ENCODE measurements around the gene OTUD7B. TPM values are rescaled to one million over a fixed set of nuclear protein-coding genes. Genes with fewer than 3 reads are reported as not detected.
"Not testable (repeated sequence)": the region's sequence is repeated elsewhere in the genome, so short reads cannot be mapped to it uniquely, and the experiment has no call there.

Gene OTUD7B
- total RNA-seq, 1 donor from 2014 or later = 16.4 TPM

DNA sequence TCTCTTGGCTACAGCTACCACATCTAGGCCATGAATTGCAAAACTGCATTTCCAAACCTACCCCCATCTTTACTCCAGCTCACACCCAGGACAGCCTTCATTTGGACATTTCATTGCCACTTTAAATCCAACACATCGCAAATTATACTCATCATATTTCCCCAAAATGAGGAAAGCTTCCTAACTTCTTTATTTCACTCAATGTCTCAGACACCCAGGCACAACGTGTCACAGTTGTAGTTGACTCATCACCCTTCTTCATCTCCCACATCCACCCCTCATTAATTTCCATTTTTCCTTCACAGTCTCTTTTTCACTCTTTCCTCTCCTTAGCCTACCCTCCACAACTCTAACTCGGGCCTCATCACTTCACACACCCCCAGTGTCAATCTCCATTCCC is 6.7 kb downstream of the OTUD7B start:
- no peak for DNase-seq (ENCODE audit: low spot score)

DNA sequence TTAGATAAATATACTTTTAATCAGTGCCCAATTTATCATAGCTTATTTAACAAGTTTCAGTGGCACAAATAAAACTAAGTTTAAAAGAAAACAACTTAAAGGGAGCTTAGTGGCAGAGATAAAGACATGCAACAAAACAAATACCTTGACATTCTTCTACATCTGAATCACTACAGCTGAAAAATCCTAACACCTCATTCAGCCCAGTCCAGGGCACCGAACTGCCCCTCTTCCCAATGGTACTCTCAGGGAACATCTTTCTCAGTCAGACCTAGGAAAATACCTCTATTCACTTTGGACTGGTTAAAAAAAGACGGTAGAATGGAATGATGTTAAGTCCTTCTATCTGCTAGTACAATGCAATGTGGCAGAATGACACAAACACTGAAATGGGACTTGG is 8.3 kb downstream of the OTUD7B start:
- DNase-seq (ENCODE audit: low spot score) = no peak

DNA sequence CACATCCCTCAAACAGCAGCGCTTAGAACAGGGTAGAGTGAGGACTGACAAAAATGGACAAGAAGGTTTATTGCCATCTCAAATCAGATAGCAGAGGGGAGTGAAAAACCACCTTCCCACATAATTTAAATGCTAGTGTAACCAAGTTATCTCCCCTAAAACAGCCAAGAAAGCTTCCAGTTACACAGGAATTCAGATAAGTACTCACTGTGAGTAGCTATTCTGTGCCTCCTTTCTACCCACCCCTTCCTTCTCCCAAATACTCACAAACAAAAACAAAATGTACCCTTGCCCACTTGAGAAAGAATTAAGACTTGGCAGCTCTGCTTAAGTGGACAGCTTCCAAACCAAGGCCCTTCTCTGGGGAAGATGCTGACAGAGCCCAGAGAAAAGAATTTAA is 9.1 kb downstream of the OTUD7B start:
- DNase-seq (ENCODE audit: low spot score) = no peak

DNA sequence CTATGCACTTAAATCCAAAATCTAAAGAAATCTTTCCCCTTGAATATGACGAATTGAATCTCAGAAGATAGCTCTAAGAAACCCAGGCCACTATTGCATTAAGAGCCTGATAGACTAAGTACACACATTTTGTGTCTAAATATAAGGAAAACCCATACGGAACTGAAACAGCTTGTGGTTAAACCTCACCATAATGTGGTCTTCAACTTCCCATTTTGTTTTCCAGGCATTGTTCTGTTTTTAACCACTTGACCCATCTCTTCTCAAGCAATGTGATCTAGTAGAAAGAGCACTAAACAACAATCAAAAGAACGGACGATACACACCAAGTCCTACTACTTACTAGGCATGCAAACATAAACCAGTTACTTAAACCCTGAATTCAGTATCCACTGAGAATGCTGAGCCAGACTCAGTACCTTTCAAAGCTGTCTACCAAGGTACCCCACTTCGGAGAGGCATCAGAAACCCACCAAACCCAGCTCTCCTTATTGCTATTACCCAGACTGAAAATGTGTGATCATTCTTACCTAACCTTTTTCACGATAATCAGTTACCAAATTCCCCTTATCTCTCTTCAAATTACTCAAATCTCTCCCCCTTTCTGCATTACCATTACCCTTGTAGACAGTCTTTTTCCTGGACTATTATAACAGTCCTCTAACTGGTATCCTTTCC is 12.8 kb downstream of the OTUD7B start:
- peak; percentile 37 for DNase-seq (ENCODE audit: low spot score)

DNA sequence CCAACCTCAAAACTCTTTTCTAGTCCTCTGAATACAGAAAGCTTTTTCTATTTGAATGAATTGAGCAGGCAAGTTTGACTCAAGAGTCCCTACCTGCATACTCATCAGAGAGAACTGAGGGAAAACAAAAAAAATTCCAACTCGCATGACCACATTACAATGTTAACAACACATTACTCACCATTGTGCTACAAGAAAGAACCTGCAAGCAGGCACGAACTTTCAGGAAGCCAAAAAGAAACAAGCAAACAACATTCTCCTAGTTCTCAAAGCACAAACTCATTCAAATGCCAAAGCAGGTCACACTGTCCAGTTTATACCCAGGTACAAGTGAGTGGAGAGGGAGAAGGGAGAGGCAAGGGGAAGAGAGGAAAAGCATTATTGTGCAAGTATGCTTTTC is 14.6 kb downstream of the OTUD7B start:
- DNase-seq (ENCODE audit: low spot score) = peak; percentile 40

DNA sequence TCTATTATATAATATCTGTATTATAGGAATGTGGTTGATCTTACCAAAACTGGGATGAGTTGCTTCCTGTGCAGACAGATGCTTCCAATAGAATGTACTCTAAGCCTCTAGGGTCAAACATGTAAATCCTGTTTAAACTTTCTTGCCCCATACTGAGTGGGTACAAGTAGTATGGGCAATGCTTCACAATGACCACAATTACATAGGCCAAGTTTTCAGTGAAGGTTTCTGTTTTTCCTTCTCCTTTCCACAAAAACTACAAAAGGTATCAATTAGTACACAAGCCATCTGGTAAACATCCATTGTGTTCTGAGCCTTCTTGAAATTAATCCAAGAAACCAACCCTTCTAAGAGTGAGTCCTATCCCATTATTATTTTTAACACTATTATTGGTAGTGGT is 16.8 kb downstream of the OTUD7B start:
- no peak for DNase-seq (ENCODE audit: low spot score)

DNA sequence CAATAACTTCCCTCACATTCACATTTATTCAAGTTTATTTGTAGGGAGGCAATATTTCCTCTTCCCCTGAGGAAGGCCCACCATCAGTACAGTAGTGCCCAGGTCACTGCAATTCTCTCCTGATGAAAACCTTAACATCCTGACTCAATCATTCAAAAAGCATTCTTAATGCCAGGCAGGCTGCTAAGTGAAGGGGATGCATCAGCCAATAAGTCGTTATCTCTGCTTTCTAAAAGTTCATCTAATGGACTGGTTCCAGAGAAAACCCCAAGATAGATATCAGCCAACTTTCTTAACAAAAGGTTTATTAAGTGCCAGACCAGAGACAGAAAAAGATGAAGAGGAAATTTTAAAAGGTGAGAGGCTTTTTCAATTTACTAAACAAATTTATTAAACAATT is 17.3 kb downstream of the OTUD7B start:
- no peak for DNase-seq (ENCODE audit: low spot score)

DNA sequence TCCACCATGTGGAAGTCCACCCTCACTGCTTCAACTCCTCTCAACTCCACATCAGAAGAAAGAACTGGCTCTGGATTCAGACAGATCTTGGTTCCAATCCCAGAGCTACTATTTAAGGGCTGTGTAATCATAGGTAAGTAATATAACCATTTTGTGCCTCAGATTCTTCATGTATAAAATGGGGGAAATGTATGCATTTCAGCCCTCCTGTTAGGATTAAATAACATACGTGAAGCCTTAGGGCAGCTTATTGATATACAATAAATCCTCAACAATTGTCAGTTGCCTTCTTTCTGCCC is 23.3 kb downstream of the OTUD7B start:
- no peak for DNase-seq (ENCODE audit: low spot score)

DNA sequence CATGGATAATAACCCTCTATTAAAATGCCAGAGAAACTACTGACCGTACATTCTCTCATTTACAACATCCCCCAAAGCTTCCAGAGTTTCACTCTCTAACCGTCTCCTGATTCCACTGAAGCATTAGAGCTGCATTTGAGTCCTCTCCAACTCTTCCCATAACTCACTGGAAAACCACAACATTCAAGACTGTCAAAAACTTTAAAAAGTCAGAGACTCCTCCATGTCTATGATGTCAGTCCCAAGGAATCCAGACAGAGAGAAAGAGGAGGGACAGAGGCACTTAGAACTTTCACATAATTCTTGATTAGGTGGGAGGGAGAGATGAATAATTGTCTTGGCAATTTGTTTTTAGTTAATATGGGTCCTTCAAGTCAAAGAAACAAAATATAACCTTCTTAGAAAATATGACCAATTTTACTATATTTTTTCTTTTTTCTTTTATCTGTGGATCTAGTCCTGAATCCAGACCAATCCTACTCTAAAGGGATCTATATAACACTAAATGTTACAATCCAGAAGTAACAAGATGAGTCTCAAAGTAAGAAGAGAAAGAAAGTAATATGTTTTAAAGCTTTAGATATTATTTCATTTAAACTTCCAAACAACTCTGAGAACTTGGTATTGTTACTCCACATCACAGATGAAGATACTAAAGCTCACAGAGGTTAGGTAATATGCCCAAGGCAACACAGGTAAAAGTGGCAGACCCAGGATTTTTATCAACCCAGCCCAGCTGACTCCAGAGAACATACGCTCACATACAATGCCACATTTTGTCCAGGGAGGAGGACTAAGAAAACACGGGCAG is 23.8 kb downstream of the OTUD7B start:
- peak; percentile 92 for DNase-seq (ENCODE audit: low spot score)

DNA sequence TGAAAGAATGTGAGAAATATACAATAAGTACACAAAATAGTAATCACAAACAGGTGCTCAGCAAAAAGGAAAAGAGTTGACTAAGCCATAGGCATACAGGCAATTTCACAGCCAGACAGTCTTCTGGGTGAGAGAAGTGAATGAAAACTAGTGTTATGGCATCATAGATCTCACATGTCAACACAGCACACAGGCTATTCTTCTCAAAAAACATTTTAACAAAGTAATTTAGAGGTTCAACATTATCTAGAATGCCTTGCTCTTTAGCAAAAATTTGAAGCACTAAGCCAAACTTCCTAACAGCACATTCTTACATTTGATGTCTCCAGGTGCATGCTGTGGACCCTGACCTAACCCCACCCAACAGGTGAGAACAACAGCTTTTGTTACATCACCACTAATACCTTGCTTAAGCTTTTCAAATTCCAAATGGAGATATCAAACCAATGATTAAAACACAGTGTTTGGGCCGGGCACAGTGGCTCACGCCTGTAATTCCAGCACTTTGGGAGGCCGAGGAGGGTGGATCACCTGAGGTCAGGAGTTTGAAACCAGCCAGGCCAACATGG is 30.5 kb downstream of the OTUD7B start:
- no peak for DNase-seq (ENCODE audit: low spot score)

DNA sequence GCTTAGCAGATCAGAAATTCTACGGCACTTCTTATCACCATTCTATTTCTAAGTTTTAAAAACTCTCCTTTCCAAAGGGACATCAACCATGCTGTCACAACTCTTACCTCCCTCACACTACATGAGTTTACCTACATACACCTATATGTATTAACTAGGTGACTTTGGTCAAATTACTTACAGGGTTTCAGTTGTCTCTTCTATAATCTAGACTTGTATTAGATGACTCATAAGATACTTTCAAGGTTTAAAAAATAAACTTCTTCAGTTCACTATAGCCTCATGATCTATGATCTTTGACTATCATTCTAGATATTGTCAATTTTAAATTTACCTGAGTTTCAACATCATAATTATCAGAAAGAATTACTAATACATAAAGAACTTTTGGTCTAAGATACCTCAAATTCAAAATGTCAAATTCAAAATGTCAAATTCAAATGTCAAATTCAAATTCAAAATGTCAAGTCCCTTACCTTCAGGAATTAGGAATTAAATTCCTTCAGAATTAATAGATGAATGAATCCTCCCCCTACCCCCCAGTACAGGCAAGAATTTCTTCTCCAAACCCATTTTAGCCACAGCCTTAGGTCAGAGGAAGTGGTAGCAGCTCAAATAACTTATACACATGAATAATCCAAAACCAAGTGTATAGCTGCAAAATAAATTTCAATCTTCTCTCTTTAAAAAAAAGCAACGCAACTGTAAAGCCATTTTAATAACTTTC is 31.1 kb downstream of the OTUD7B start:
- DNase-seq (ENCODE audit: low spot score) = no peak

DNA sequence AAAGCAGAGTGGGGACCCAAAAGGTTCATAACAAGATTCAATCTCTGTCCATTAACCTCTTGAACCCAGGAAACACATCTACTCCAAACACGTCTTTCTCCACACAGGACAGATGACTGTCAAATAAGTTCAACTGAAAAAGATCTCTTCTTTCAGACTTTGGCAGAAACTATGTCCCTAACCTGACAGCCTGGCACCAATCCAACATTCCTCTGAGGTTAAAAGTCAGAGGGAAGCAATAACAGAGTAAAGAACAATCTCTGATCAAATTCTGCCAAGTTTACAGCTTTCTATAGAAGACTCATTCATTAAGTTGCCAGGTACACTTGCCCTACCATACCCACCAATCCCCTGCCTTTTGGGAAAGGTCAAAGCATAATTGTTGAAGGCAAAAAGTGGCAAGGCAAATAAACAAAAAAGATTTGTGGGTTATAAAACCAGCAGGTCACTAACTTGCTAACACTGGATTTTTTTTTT is 31.9 kb downstream of the OTUD7B start:
- DNase-seq (ENCODE audit: low spot score) = no peak

DNA sequence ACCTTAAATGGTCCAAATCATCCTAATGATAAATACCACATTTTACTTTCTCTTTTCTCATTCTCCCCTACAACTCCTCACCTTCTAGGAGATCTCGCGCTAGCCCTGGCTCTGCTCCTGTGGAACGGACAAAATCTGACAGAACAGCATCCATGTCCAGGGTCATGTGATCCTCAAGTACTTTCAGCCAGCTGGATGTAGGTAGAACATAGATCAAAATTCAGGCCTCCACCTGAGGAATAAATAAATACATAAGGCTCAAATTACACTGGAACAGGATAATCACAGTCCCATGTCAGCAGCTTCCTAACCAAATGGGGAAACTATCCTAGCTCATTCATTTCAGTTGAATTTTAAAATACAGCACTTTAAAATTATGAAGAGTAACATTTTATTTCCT is 33.2 kb downstream of the OTUD7B start:
- DNase-seq (ENCODE audit: low spot score) = no peak

DNA sequence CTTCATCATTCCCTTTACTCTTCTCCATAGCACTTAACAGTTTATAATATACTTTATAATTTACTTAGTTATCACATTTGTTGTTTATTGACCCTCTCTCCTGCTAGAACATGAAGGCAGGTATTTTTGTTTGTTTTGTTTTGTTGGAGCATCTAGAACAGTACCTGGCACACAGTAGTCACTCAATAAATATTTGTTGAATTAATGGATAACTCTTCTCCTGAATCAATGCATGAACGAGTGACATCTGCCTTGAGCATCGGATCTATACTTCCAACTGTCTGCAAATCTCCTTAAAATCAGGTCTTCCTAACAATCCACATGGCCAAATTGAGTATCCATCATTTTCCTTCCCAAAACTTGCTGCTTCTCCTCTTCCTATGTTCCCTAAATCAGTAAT is 38.0 kb downstream of the OTUD7B start:
- DNase-seq (ENCODE audit: low spot score) = no peak

DNA sequence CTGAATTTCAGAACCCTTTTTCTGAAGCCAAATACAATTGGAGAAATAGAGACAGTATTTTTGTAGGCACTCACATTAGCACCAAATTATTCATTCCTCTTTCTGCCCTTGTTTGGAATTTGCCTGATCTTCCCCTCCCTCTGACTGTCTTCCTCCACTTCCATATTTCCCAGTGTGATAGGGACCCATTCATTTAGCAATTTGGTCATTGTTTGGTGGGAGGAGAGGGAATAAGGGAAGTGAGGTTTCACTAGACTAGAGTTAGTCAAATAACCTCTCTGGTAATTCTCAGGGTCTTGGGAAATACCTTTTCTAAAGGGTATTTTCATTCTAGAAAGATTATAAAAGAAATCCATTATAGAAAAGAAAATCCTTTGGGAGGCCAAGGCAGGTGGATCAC is 42.9 kb downstream of the OTUD7B start:
- no peak for DNase-seq (ENCODE audit: low spot score)

DNA sequence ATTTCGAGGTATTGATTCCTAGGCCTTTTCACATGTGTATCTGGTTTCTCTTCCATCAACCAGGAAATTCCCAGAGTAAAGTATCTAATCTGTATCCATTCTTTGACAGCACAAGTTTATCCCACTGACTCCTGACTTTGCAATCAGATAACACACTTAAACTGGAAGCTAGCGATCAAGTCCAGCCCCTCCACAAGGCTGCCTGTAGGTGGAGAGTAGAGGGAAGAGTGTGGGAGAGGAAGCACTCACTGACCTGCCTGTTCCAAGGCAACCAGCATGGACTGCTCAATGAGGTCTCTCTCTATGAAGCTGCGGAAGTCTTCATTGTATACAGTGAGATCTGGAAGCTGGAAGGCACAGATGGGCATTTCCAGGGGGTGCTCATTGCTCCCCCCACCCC is 43.5 kb downstream of the OTUD7B start:
- DNase-seq (ENCODE audit: low spot score) = no peak

DNA sequence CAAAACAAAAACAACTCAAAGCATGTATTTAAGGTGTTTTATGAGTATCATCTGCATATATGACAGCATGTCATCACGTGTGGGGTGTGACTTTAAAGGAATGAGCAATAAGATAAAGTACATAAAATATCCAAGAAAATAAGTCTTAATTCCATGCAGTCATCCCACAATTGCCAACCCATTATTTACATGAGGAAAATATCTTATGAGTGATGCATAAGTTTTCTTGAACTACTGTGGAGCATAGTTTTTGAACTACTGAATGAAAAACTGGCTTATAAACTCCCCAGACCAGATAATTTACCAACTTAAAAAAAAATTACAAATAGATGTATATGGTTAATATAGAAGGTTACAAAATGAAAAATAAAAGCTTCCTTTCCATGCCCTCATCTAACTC is 44.1 kb downstream of the OTUD7B start:
- DNase-seq (ENCODE audit: low spot score) = no peak

DNA sequence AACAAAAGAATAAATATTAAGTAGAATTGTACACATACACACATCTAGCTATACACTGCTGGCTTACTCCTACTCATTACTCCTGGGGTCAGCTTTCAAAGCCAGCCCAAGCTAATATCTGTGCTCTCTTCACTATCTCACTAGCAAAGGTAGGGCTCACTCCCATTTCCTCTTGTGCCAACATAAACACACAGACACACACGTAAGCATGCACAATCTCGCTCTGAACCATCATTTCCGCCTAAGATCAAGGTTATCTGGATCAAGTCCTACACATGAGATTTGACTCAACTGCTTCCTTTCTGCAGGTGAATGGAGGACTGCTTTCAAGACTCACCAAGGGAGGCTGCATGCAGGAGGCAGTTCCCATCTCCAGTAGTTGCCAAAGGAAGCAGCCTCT is 45.1 kb downstream of the OTUD7B start:
- DNase-seq (ENCODE audit: low spot score) = no peak

DNA sequence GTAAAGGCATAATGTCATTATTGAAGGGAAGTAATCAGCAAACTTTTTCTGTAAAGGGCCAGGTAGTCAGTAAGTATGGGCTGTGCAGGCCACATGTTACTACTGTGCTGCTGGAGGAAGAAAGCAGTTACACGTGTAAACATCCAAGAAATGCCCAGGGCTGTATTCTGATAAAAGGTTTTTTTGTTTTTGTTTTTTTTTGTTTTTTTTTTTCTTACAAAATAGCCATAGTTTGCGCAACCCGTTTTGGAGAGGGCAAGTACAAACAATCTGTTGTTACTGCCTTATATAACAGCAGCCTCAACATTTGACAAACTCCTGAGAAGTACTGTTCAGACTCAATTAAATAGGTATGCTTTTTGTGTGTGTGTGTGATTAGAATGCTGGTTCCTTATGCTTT is 47.2 kb downstream of the OTUD7B start:
- no peak for DNase-seq (ENCODE audit: low spot score)

DNA sequence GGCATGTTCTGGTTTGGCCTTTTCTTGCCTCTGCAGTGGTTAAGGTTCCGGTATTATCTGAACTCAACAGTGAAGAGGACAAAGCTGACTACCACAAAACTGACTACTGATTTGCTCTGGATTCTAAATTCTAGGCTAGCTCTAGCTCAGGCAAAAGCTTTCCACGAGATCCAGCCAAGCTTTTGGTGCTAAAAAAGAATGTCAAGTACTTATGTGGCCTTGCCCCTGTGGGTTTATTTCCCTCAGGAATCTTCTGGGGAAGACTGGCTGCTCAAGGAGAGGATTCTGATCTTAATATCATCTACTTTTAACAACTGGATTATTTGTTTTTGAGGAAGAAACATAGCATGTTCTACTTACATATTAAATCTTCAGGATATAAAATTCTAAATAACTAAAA is 47.8 kb downstream of the OTUD7B start:
- no peak for DNase-seq (ENCODE audit: low spot score)

DNA sequence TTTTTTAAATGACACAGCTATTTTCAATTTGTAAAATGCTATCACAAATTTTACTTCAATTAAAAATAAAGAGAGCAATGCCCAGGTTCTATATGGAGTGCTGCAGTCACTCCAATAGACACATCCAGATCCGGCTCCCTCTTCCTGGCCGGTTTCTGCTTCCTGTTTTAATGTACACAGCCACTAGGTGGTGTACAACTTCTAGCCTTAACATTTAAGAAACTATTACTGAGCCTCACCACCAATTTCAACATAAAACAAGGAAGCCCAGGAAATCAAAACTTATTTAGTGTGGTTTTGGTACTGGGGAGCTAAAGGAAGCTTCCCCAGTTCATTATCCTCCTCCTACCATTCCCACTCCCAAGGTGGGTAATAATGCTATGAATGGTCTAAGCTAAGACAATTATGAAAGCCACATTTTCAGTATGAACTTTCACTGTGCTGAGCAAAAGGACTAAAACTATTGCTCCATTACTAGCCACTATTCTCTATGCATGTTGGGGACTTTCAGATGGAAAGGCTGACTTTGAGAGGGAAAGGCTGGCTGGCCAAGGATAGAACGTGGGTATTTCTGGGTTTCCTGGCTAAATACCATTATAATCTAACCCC is 48.4 kb downstream of the OTUD7B start:
- DNase-seq (ENCODE audit: low spot score) = peak; percentile 84

DNA sequence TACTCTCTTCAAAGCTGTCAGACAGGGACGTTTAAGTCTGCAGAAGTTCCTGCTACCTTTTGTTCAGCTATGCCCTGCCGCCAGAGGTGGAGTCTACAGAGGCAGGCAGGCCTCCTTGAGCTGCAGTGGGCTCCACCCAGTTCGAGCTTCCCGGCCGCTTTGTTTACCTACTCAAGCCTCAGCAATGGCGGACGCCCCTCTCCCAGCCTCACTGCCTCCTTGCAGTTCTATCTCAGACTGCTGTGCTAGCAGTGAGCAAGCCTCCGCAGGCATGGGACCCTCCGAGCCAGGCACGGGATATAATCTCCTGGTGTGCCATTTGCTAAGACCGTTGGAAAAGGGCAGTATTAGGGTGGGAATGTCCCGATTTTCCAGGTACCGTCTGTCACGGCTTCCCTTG is 53.0 kb downstream of the OTUD7B start:
- DNase-seq (ENCODE audit: low spot score) = not testable (repeated sequence)

Data from umbilical cord (tissue), 2 donors.